ENCODE results near the gene FBRS.

FBRS gene

DNA sequence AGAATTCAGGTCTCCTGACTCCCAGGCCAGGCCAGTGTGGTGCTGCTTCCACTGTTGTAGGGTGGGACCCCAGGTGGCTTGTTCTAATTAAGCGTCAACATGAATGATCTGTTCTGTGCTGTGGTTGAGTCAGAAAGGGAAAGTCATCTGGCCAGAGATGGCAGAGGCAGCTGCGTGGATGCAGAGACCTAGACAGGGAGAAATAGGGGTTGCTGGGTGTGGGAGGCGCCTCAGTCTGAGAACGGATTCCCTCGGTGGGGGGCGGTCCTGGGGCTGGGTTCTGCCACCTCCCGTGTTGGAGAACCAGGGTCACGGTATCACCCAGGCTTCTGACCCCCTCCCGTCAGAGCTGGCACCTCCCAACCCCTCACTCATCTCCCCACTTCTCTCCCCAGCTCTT, 5.6 kb downstream of the FBRS start:
- no peaks in the 10 kb centered on the region for H3K9me3 ChIP-seq
- H3K4me1 ChIP-seq = peaks cover 8% of the 10 kb centered on the region
- no peak for DNase-seq (ENCODE audit: low spot score in 2 of 2)
- in situ Hi-C loops (cut with MboI; ENCODE audit: low sequenced_read_pairs) = no loop called here
- H3K36me3 ChIP-seq (replicated peaks) = peaks cover 67% of the 10 kb centered on the region
- no peak overlapping the region for H3K4me3 ChIP-seq
- H3K27me3 ChIP-seq (ENCODE audit: low read depth) = no peaks in the 10 kb centered on the region

DNA sequence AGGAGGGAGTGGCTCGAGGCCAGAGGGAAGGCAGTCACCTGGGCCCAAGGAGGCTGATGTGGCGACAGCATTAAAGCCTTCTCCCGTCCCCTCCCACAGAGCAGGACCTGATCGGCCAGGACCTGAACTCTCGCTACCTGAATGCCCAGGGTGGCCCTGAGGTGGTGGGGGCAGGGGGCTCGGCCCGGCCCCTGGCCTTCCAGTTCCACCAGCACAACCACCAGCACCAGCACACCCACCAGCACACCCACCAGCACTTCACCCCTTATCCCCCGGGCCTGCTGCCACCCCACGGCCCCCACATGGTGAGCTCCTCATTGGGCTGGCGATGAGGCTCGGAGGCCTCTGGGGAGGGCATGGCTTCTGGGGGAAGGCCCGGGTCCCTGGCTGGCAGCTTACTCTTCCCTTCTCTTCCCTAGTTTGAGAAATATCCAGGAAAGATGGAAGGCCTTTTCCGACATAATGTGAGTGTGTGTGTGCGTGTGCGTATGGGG, 6.4 kb downstream of the FBRS start:
- DNase-seq (ENCODE audit: low spot score in 2 of 2) = no peak
- in situ Hi-C loops (cut with MboI; ENCODE audit: low sequenced_read_pairs) = no loop called here
- Histone ChIP-seq H3K4me3 (no peak overlapping the region), H3K27me3 (ENCODE audit: low read depth) (no peaks in the 10 kb centered on the region), H3K4me1 (peaks cover 8% of the 10 kb centered on the region), H3K9me3 (no peaks in the 10 kb centered on the region), H3K36me3 (replicated peaks) (peaks cover 74% of the 10 kb centered on the region)

DNA sequence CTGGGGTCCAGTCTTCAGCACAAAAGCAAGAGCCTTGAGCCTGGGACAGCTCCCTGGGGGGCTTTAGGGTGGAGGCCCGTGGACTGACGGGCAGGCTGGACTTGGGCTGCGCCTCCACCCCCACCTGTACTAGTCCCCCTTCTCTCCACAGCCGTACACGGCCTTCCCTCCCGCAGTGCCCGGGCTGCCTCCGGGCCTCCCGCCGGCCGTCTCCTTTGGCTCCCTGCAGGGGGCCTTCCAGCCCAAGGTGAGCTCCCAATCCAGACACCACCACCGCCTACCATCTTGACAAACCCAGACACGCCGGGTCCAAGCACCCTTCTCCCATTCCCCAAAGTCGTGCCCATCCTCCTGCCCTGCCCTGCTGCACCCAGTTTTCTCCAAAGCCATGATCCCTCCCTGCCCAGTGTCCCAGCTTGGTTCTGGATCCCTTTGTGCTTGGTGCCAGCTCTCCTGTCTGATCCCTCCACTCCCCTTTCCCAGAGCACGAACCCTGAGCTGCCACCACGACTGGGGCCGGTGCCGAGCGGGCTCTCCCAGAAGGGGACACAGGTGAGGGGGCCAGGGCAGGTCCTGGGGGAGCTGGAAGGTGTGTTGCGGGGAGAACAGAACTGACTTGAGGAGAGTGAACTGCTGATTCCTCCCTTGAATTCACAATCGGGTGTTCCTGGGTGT, 7.1 kb downstream of the FBRS start:
- H3K36me3 ChIP-seq (replicated peaks) = peaks cover 80% of the 10 kb centered on the region
- in situ Hi-C loops (cut with MboI; ENCODE audit: low sequenced_read_pairs) = no loop called here
- H3K9me3 ChIP-seq = no peaks in the 10 kb centered on the region
- DNase-seq (ENCODE audit: low spot score in 2 of 2) = no peak
- H3K27me3 ChIP-seq (ENCODE audit: low read depth) = no peaks in the 10 kb centered on the region
- H3K4me3 ChIP-seq = no peak overlapping the region
- peaks cover 7% of the 10 kb centered on the region for H3K4me1 ChIP-seq

DNA sequence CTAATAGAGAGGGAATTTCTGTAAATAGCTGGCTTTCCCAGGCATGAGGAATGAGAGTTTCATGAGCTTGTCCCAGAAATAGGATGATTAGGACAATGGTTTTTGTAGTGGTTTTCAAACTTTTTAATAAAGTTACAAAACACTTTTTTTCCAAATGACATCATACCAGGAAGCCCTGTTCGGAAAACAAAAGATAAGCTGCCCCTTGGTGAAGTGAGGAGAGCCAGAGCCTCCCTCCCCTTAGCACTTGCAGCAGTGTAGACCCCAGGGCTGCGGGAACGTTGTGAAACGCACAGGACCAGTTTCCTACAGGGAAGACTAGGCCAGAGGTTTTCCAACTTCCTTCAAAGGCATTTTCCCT, 7.6 kb downstream of the FBRS start:
- in situ Hi-C loops (cut with MboI; ENCODE audit: low sequenced_read_pairs) = no loop called here
- H3K4me3 ChIP-seq = no peak overlapping the region
- no peaks in the 10 kb centered on the region for H3K27me3 ChIP-seq (ENCODE audit: low read depth)
- H3K36me3 ChIP-seq (replicated peaks) = peaks cover 82% of the 10 kb centered on the region
- H3K9me3 ChIP-seq = no peaks in the 10 kb centered on the region
- no peak for DNase-seq (ENCODE audit: low spot score in 2 of 2)
- peaks cover 2% of the 10 kb centered on the region for H3K4me1 ChIP-seq

DNA sequence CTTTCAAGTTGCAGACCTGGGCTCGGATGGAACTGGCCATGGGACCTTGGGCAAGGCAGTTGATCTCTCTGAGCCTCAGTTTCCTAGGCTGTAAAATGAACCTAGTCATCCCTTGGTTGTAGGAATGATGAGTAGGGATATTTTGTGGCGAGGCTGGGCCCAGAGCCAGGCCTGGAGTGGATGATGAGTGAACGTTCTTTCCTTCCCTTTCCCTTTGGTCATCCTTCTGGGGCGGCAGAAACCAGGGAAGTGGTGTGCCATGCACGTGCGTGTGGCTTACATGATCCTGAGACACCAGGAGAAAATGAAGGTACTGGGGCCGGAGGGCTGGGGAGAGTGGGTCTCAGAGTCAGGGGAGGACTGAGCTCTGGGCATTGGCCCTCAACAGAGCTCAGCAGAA, 8.4 kb downstream of the FBRS start:
- Histone ChIP-seq H3K4me3 (no peak overlapping the region), H3K4me1 (no peaks in the 10 kb centered on the region), H3K27me3 (ENCODE audit: low read depth) (no peaks in the 10 kb centered on the region), H3K9me3 (no peaks in the 10 kb centered on the region), H3K36me3 (replicated peaks) (peaks cover 80% of the 10 kb centered on the region)
- no peak for DNase-seq (ENCODE audit: low spot score in 2 of 2)
- in situ Hi-C loops (cut with MboI; ENCODE audit: low sequenced_read_pairs) = no loop called here

DNA sequence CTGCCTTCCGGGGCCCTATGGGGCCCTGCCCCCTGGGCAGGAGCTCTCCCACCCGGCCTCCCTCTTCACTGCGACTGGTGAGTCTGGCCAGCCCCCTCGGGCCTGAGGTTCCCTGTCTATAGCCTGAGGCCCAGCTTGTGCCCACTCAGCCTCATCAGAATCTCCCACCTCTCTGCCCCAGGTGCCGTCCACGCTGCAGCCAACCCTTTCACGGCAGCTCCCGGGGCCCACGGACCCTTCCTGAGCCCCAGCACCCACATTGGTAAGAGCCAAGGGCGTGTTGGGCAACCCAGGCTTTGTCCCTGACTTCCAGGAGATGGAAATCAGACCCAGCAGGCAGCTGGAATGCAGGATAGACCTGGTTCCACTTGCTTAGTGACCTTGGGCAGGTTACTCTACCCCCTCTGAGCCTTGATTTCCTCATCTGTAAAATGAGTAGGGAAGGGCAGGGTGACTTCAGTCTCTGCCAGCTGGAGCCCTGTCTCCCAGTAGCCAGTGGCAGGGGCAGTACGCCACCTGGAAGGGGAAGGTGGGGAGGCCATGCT, 9.2 kb downstream of the FBRS start:
- H3K9me3 ChIP-seq = no peaks in the 10 kb centered on the region
- in situ Hi-C loops (cut with MboI; ENCODE audit: low sequenced_read_pairs) = no loop called here
- peaks cover 72% of the 10 kb centered on the region for H3K36me3 ChIP-seq (replicated peaks)
- no peaks in the 10 kb centered on the region for H3K4me1 ChIP-seq
- no peak overlapping the region for H3K4me3 ChIP-seq
- no peaks in the 10 kb centered on the region for H3K27me3 ChIP-seq (ENCODE audit: low read depth)
- DNase-seq (ENCODE audit: low spot score in 2 of 2) = no peak

DNA sequence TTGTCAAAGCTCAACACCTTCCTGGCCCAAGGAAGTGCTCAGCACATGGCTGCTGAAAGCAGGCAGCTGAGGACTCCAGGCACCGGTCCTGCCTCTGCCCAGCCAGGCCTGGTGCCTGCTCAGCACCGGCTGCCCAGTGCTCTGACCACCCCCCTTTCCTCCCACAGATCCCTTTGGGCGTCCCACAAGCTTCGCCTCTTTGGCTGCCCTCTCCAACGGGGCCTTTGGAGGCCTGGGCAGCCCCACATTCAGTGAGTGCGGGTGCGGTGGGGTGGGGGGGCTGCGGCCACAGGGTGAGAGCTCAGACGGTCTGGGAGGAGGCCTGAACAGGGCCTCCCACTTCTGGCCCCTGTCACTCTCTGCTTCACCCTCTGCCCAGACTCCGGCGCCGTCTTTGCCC, 10.2 kb downstream of the FBRS start:
- DNase-seq (ENCODE audit: low spot score in 2 of 2) = no peak
- Histone ChIP-seq H3K4me3 (no peak overlapping the region), H3K36me3 (replicated peaks) (peaks cover 62% of the 10 kb centered on the region), H3K9me3 (no peaks in the 10 kb centered on the region), H3K27me3 (ENCODE audit: low read depth) (no peaks in the 10 kb centered on the region), H3K4me1 (no peaks in the 10 kb centered on the region)
- in situ Hi-C loops (cut with MboI; ENCODE audit: low sequenced_read_pairs) = no loop called here

DNA sequence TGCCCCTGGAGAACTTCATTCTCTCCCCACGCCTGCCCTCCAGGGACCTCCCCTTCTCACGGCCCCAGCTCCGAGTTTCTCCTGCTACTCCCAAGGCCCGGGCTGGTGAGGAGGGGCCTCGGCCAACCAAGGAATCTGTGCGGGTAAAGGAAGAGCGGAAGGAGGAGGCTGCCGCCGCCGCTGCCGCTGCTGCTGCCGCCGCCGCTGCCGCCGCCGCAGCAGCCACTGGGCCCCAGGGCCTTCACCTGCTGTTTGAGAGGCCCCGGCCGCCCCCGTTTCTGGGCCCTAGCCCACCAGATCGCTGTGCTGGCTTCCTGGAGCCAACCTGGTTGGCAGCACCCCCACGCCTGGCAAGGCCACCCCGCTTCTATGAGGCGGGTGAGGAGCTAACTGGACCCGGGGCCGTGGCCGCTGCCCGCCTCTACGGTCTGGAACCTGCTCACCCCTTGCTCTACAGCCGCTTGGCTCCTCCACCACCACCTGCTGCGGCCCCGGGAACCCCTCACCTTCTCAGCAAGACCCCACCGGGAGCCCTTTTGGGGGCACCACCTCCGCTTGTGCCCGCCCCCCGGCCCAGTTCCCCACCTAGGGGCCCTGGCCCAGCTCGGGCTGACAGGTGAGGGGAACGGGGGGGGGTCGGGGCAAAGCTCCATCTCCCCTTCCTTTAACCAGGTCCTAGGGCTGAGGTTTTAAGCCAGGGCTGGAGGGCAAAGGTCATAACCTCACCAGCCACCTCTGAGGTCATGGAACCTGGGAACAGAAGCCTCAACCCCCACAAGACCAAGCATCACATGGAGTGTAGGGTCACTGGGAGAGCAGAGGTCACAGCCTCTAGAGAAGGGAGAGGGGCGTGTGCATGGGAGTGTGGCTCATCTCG, 11.0 kb downstream of the FBRS start:
- DNase-seq (ENCODE audit: low spot score in 2 of 2) = no peak
- no peaks in the 10 kb centered on the region for H3K9me3 ChIP-seq
- in situ Hi-C loops (cut with MboI; ENCODE audit: low sequenced_read_pairs) = no loop called here
- peaks cover 57% of the 10 kb centered on the region for H3K36me3 ChIP-seq (replicated peaks)
- H3K27me3 ChIP-seq (ENCODE audit: low read depth) = no peaks in the 10 kb centered on the region
- H3K4me3 ChIP-seq = no peak overlapping the region
- no peaks in the 10 kb centered on the region for H3K4me1 ChIP-seq

DNA sequence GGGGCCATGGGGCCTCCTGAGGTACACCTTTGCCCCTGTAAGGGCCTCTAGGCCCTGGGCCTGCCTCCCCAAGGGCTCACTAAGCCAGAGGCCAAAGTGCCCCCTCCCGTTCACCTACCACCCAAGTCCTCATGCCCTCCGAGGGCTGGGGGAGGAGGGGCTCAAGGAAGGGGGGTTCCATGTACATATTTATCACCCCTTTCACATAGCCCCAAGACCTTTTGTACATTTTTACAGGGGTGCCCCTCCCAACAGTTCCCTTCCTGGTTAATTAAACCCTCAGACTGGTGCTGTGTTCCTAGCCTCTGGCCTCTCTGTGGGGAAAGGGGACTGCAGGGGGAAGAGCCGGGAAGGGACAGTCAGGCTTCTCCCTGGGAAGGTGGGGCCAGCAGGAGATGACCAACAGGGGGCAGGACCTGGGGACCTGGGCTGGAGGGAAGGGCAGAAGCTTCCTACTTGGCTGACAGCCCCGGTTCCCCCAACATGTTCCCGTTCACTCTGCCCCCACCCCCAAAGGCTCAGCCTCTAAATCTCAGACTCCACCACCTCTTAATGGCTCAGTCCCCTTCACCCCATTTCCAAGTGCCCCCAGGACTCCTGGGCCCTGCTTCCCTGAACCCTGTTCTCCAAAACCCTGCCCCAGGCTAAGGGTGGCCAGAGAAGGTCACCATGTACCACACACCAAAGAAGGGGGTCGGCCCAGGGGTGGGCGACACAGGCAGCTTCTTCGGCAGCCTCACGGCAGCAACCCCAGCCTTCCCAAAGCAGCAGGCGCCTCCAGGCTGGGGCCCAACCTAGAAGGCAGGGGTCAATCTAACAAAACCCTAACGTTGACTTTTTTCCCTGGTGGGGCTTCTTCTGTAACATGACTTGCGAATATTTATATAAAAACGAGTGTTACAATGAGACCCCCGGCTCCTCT, 11.9 kb downstream of the FBRS start:
- no peaks in the 10 kb centered on the region for H3K27me3 ChIP-seq (ENCODE audit: low read depth)
- H3K36me3 ChIP-seq (replicated peaks) = peaks cover 50% of the 10 kb centered on the region
- H3K4me3 ChIP-seq = no peak overlapping the region
- in situ Hi-C loops (cut with MboI; ENCODE audit: low sequenced_read_pairs) = no loop called here
- no peaks in the 10 kb centered on the region for H3K4me1 ChIP-seq
- no peaks in the 10 kb centered on the region for H3K9me3 ChIP-seq
- DNase-seq (ENCODE audit: low spot score in 2 of 2) = no peak

DNA sequence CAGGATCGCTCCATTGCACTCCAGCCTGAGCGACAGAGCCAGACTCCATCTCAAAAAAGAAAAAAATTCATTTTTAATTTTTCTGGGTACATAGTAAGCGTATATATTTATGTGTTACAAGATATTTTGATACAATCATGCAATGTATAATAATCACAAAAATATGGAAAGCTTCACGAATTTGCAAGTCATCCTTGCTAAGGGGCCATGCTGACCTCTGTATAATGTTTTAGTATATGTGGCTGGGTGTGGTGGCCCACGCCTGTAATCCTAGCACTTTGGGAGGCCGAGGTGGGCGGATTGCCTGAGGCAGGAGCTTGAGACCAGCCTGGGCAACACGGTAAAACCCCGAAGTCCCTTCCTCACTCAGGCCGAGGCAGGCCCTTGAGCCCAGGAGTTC, 16.9 kb downstream of the FBRS start:
- Histone ChIP-seq H3K9me3 (no peaks in the 10 kb centered on the region), H3K4me1 (peaks cover 14% of the 10 kb centered on the region), H3K36me3 (replicated peaks) (peaks cover 3% of the 10 kb centered on the region), H3K4me3 (no peak overlapping the region), H3K27me3 (ENCODE audit: low read depth) (no peaks in the 10 kb centered on the region)
- no peak for DNase-seq (ENCODE audit: low spot score in 2 of 2)
- in situ Hi-C loops (cut with MboI; ENCODE audit: low sequenced_read_pairs) = no loop called here

DNA sequence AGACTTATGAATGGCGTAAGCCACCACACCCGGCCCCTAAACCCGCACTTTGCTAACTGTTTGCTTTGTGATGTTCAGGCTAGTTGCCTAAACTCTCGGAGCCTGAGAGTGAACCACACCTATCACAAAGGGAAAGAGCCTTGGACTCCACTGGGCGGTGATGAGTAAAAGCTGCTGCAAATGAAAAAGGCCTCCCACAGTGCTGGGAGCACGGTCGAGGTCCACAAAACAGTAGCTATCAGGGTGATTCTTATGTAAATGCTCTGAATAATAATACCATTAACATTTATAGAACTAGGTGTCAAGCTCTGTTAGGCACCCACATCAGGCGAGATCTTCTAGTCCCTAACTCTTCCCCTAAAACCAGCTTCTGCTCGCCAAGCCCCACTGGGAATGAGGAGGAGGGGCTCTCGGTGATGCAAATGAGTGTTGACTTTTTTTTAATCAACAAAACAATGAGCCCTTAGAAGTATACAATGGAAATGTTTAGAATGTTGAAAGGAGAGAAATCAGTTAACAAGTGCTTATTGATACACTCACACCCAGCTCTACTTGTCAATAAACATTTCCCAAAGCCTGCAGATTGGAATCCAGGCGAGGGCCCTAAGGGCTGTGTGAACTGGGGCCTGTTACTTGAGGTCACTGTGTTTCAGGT, 19.8 kb downstream of the FBRS start:
- Histone ChIP-seq H3K4me1 (peaks cover 14% of the 10 kb centered on the region), H3K4me3 (no peak overlapping the region), H3K9me3 (no peaks in the 10 kb centered on the region), H3K36me3 (replicated peaks) (no peaks in the 10 kb centered on the region), H3K27me3 (ENCODE audit: low read depth) (no peaks in the 10 kb centered on the region)
- in situ Hi-C loops (cut with MboI; ENCODE audit: low sequenced_read_pairs) = no loop called here
- DNase-seq (ENCODE audit: low spot score in 2 of 2) = peak; percentile 62 to 70

DNA sequence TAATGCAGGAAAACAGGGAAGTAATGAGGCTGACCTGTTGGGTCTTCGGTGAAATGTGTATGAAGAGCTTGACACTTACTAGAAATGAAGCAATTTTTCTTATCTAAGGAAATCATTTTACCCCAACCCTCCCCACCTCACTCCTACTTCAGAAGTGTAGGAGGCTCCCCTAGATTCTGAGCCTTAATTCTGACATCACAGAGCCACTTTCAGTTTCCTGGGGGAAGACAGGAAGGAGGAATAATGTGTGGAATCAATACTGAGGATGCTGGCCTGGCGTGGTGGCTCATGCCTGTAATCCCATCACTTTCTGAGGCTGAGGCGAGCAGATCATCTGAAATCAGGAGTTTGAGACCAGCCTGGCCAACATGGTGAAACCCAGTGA, 20.3 kb downstream of the FBRS start:
- no peaks in the 10 kb centered on the region for H3K9me3 ChIP-seq
- in situ Hi-C loops (cut with MboI; ENCODE audit: low sequenced_read_pairs) = no loop called here
- H3K36me3 ChIP-seq (replicated peaks) = no peaks in the 10 kb centered on the region
- peaks cover 14% of the 10 kb centered on the region for H3K4me1 ChIP-seq
- DNase-seq (ENCODE audit: low spot score in 2 of 2) = no peak
- H3K4me3 ChIP-seq = no peak overlapping the region
- H3K27me3 ChIP-seq (ENCODE audit: low read depth) = no peaks in the 10 kb centered on the region

DNA sequence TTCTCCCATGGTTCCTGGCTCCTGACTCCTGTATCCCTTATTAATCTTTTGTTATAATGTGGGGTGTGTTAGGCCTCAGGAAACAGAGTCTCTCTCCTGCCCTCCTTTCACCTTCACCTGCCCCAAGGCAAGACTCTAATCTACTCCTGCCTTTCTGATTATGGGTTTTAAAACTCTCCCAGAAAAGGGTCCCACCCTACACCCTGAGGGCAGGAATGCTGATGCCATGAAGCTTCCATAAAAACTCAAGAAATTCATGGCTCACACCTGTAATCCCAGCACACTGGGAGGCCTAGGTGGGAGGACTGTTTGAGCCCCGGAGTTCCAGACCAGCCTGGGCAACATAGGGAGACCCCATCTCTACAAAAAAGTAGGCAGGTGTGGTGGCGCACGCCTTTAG, 22.1 kb downstream of the FBRS start:
- no peak for DNase-seq (ENCODE audit: low spot score in 2 of 2)
- in situ Hi-C loops (cut with MboI; ENCODE audit: low sequenced_read_pairs) = no loop called here
- Histone ChIP-seq H3K4me3 (no peak overlapping the region), H3K4me1 (peaks cover 14% of the 10 kb centered on the region), H3K36me3 (replicated peaks) (no peaks in the 10 kb centered on the region), H3K27me3 (ENCODE audit: low read depth) (no peaks in the 10 kb centered on the region), H3K9me3 (no peaks in the 10 kb centered on the region)
